Measurements from ENCODE around the gene GNAT1.
A peak's percentile ranks its signal among the peaks of the same experiment; 100 is the strongest.
"Not testable (repeated sequence)": the region's sequence is repeated elsewhere in the genome, so short reads cannot be mapped to it uniquely, and the experiment has no call there.

Gene GNAT1

DNA sequence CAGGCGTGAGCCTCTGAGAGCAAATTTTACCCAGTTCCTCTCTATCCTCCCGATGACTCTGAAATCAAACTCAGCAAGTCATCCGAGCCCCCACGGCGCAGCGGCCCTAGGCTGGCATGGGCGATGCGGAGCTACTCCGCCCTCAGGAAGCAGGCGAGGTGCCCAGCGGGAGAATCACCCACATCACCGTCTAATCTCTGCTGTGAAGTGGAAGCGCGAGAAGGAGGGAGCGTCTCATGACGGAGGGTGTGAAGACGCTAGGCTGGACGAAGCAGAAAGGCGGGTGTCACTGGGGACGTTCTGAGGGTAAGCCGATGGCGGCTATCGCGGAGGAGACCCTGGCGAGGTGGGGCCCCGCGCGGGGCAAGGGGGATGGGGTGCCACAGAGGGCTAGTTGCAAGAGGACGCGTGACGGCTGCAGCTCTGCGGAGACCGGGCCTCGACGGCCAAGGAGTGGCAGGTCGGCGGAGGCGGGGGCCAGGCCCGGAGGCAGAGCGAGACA, 35.5 kb downstream of the GNAT1 start:
- TF ChIP-seq CTCF (IDR thresholded peaks at IDR 0.05; ENCODE audit: low read depth, low read length) = no peak
- peak; percentile 45 to 51 for DNase-seq (ENCODE audit: low read depth in 2 of 2)
- H3K4me3 ChIP-seq (replicated peaks in 1 of 2; ENCODE audit: low read depth in 2 of 2, low read length in 2 of 2) = peak overlapping the region; percentile 53 to 75

DNA sequence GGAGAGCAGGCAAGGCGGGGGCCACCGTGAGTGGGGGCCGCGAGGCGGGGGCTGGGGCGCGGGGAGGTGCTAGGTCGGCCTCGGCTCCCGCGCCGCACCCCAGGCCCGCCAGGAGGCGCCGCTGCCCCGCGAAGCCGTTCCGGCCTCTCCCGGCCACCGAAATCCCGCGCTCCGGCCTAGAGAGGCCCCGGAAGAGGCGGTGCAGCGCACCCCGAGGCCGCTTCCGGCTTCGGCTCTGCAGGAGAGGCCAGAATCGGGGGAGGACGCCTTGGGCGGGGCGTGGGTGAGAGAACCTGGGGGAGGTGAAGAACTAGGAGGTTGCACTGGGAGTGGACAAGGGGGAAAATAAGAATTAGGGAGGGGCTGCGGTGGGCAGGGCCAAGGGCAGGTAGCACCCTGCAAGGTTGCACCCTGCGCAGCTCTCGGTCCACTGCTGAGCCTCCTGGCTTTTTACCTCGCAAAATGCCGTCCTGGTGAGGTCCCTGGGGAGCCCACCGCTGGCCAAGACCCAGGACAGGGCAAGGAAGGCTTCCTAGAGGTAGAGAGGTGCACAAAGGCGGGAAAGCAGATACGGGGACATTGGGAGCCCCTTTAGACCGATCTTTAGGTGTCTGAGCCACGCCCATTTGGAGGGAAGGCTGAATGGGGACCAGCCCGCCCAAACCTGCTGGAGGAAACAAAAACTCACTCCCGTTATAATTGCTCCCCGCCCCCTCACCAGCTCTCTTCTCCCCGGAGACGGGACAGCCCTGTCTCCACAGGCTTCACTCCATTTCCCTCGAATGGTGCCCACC, 36.2 kb downstream of the GNAT1 start:
- TF ChIP-seq CTCF (IDR thresholded peaks at IDR 0.05; ENCODE audit: low read depth, low read length) = peak; percentile 44
- peak overlapping the region; percentile 70 to 75 for H3K4me3 ChIP-seq (replicated peaks in 1 of 2; ENCODE audit: low read depth in 2 of 2, low read length in 2 of 2)
- DNase-seq (ENCODE audit: low read depth in 2 of 2) = peak; percentile 87 to 91

GRCh38 chr3:50228184-50228763, 36.9 kb downstream of the GNAT1 start:
- not testable (repeated sequence) for DNase-seq (ENCODE audit: low read depth in 2 of 2)

GRCh38 chr3:50229490-50229889, 38.1 kb downstream of the GNAT1 start:
- no peak overlapping the region for H3K4me3 ChIP-seq (replicated peaks in 1 of 2; ENCODE audit: low read depth in 2 of 2, low read length in 2 of 2)
- no peak for TF ChIP-seq CTCF (IDR thresholded peaks at IDR 0.05; ENCODE audit: low read depth, low read length)
- no peak for DNase-seq (ENCODE audit: low read depth in 2 of 2)

More at GRCh38 chr3:50228184-50228763, 36.9 kb downstream of the GNAT1 start:
- peak overlapping the region; percentile 70 to 75 for H3K4me3 ChIP-seq (replicated peaks in 1 of 2; ENCODE audit: low read depth in 2 of 2, low read length in 2 of 2)

GRCh38 chr3:50230104-50230793, 38.8 kb downstream of the GNAT1 start:
- no peak overlapping the region for H3K4me3 ChIP-seq (replicated peaks in 1 of 2; ENCODE audit: low read depth in 2 of 2, low read length in 2 of 2)
- TF ChIP-seq CTCF (IDR thresholded peaks at IDR 0.05; ENCODE audit: low read depth, low read length) = no peak
- no peak for DNase-seq (ENCODE audit: low read depth in 2 of 2)

DNA sequence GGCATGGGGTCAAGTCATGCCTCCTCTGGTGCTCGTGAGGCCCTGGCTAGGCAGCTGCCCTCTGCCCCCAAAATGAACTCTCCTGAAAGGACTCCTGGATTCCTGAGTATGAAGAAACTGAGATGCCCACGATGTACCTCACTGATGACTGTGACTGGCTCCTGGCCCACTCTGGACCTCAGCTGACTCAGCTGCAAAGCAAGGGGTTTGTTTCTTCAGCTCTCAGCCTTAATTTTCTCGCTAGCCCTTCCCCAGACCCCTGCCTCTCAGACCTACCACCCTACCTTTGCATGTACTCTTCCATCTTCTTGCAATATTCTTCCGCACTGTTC, 39.4 kb downstream of the GNAT1 start:
- peak in 1 of 2 donors; percentile 48 for DNase-seq (ENCODE audit: low read depth in 2 of 2)
- no peak for TF ChIP-seq CTCF (IDR thresholded peaks at IDR 0.05; ENCODE audit: low read depth, low read length)
- H3K4me3 ChIP-seq (replicated peaks in 1 of 2; ENCODE audit: low read depth in 2 of 2, low read length in 2 of 2) = no peak overlapping the region

GRCh38 chr3:50231581-50231980, 40.2 kb downstream of the GNAT1 start:
- TF ChIP-seq CTCF (IDR thresholded peaks at IDR 0.05; ENCODE audit: low read depth, low read length) = no peak
- no peak for DNase-seq (ENCODE audit: low read depth in 2 of 2)
- no peak overlapping the region for H3K4me3 ChIP-seq (replicated peaks in 1 of 2; ENCODE audit: low read depth in 2 of 2, low read length in 2 of 2)

Data from cardiac fibroblast (primary cell).